ENCODE results near the gene EHD2. TPM values are rescaled to one million over a fixed set of nuclear protein-coding genes. Genes with fewer than 3 reads are reported as not detected.
"Not testable (repeated sequence)": the region's sequence is repeated elsewhere in the genome, so short reads cannot be mapped to it uniquely, and the experiment has no call there.

The EHD2 gene
- total RNA-seq, 1 donor from 2014 or later, result 0.47 TPM

- intact Hi-C loops (cut with micrococcal nuclease), result loop anchor here (1.0 kb wide), 7 partner anchors 15 to 396 kb away; partner anchors contain the start of genes DHX34, NAPA and SELENOW
Measured at GRCh38 chr19:47745010-47745901, 32.0 kb downstream of the EHD2 start, which contains the start of gene NOP53. Gene NOP53 (plus strand): TSS chr19:47745546. CDS start chr19:47745560, 14 bp downstream.

GRCh38 chr19:47746129-47746528 is 32.9 kb downstream of the EHD2 start:
- intact Hi-C loops (cut with micrococcal nuclease), result not testable (repeated sequence)

GRCh38 chr19:47749326-47749725 is 36.1 kb downstream of the EHD2 start:
- intact Hi-C loops (cut with micrococcal nuclease), result no loop called here

GRCh38 chr19:47750752-47751151 is 37.5 kb downstream of the EHD2 start:
- intact Hi-C loops (cut with micrococcal nuclease), result no loop called here

GRCh38 chr19:47752440-47753211 is 39.4 kb downstream of the EHD2 start:
- intact Hi-C loops (cut with micrococcal nuclease), result no loop called here

- intact Hi-C loops (cut with micrococcal nuclease), result no loop called here
Measured at GRCh38 chr19:47754206-47755064, 41.2 kb downstream of the EHD2 start.

- intact Hi-C loops (cut with micrococcal nuclease), result no loop called here
Measured at GRCh38 chr19:47755065-47755761, 42.0 kb downstream of the EHD2 start.

GRCh38 chr19:47755762-47756626 is 42.8 kb downstream of the EHD2 start:
- intact Hi-C loops (cut with micrococcal nuclease), result no loop called here

GRCh38 chr19:47756627-47756929 is 43.4 kb downstream of the EHD2 start:
- intact Hi-C loops (cut with micrococcal nuclease), result no loop called here

- intact Hi-C loops (cut with micrococcal nuclease), result no loop called here
Measured at GRCh38 chr19:47756953-47757608, 43.9 kb downstream of the EHD2 start.

GRCh38 chr19:47757617-47758442 is 44.6 kb downstream of the EHD2 start:
- intact Hi-C loops (cut with micrococcal nuclease), result no loop called here

- intact Hi-C loops (cut with micrococcal nuclease), result no loop called here
Measured at GRCh38 chr19:47758443-47758804, 45.2 kb downstream of the EHD2 start.

- intact Hi-C loops (cut with micrococcal nuclease), result no loop called here
Measured at GRCh38 chr19:47760632-47760999, 47.4 kb downstream of the EHD2 start.

GRCh38 chr19:47761566-47761965 is 48.3 kb downstream of the EHD2 start:
- intact Hi-C loops (cut with micrococcal nuclease), result no loop called here

- intact Hi-C loops (cut with micrococcal nuclease), result no loop called here
Measured at GRCh38 chr19:47762151-47762550, 48.9 kb downstream of the EHD2 start.

GRCh38 chr19:47762615-47763308 is 49.5 kb downstream of the EHD2 start:
- intact Hi-C loops (cut with micrococcal nuclease), result no loop called here

GRCh38 chr19:47764705-47765104 is 51.5 kb downstream of the EHD2 start:
- intact Hi-C loops (cut with micrococcal nuclease), result not testable (repeated sequence)
